Endothelial cell (in vitro differentiated cells): Measurements from ENCODE around the gene CUX1. TPM values are rescaled to one million over a fixed set of nuclear protein-coding genes. Genes with fewer than 3 reads are reported as not detected.
A peak's percentile ranks its signal among the peaks of the same experiment; 100 is the strongest.
"Not testable (repeated sequence)": the region's sequence is repeated elsewhere in the genome, so short reads cannot be mapped to it uniquely, and the experiment has no call there.

Experiments used
- DNase-seq: peaks from one replicate; pipeline ENCODE4 v3.0.0; 2021; ENCODE audit warnings: low spot score
- H3K27ac Mint-ChIP-seq: one replicate; pipeline ENCODE4 v1.8.0; 2021; ENCODE audit warnings: mixed read lengths, inconsistent platforms; ENCODE audit not compliant: unreplicated experiment
- H3K27me3 Mint-ChIP-seq: one replicate; pipeline ENCODE4 v1.8.0; 2021; ENCODE audit warnings: mild to moderate bottlenecking, moderate library complexity, mixed read lengths, inconsistent platforms; ENCODE audit not compliant: unreplicated experiment
- H3K36me3 Mint-ChIP-seq: one replicate; pipeline ENCODE4 v1.8.0; 2021; ENCODE audit warnings: mild to moderate bottlenecking, low read depth, mixed read lengths, inconsistent platforms; ENCODE audit not compliant: unreplicated experiment
- H3K4me1 Mint-ChIP-seq: one replicate; pipeline ENCODE4 v1.8.0; 2021; ENCODE audit warnings: mild to moderate bottlenecking, mixed read lengths, inconsistent platforms; ENCODE audit not compliant: unreplicated experiment
- H3K4me3 Mint-ChIP-seq: one replicate; pipeline ENCODE4 v1.8.0; 2021; ENCODE audit warnings: mild to moderate bottlenecking, mixed read lengths, inconsistent platforms; ENCODE audit not compliant: unreplicated experiment
- H3K9me3 Mint-ChIP-seq: one replicate; pipeline ENCODE4 v1.8.0; 2021; ENCODE audit warnings: mixed read lengths, inconsistent platforms; ENCODE audit not compliant: unreplicated experiment
- total RNA-seq: library from RNA; stranded (reverse); fragmentation: NEBNext Ultra II Directional; extraction: Animal tissue kit (Norgen Biotek cat#: 25700); gene quantifications from one replicate; pipeline ENCODE4 v1.2.1, GENCODE V29; 2021; ENCODE audit not compliant: unreplicated experiment
- TF ChIP-seq, protein P1 (sequence below): fragments of 200-600 bp; sonication (generic); IDR thresholded peaks from one replicate; pipeline ENCODE4 v1.5.0; 2021; ENCODE audit warnings: antibody characterized with exemption; ENCODE audit not compliant: unreplicated experiment

CUX1 gene
- total RNA-seq, 1 donor from 2014 or later = 43.7 TPM

DNA sequence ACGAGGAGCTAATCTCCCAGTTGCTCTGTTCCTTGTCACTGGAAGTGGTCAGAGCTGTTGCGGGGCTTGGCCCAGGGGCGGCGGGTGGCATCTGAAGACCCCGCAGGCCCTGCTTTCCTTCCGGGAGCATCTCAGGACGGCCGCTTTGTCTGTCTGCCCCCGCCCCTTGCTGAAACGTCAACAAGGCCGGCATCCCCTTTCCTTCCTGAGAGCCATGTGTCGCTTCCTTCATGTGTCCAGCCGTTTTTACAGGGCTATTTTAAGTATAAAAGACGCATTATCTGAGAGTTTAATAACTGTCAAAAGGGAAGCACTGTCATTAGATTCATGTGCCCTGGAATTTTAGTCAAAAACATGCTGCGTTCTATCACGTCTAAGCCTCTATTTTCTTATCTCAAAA, 110.4 kb downstream of the CUX1 start:
- peaks cover 3% of the 10 kb centered on the region for H3K27me3 Mint-ChIP-seq

GRCh38 chr7:101929256-101929655, 111.8 kb downstream of the CUX1 start:
- H3K27ac Mint-ChIP-seq = no peak overlapping the region
- no peaks in the 10 kb centered on the region for H3K27me3 Mint-ChIP-seq
- TF ChIP-seq, protein P1, sequence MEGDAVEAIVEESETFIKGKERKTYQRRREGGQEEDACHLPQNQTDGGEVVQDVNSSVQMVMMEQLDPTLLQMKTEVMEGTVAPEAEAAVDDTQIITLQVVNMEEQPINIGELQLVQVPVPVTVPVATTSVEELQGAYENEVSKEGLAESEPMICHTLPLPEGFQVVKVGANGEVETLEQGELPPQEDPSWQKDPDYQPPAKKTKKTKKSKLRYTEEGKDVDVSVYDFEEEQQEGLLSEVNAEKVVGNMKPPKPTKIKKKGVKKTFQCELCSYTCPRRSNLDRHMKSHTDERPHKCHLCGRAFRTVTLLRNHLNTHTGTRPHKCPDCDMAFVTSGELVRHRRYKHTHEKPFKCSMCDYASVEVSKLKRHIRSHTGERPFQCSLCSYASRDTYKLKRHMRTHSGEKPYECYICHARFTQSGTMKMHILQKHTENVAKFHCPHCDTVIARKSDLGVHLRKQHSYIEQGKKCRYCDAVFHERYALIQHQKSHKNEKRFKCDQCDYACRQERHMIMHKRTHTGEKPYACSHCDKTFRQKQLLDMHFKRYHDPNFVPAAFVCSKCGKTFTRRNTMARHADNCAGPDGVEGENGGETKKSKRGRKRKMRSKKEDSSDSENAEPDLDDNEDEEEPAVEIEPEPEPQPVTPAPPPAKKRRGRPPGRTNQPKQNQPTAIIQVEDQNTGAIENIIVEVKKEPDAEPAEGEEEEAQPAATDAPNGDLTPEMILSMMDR = no peak
- H3K36me3 Mint-ChIP-seq = no peaks in the 10 kb centered on the region
- peaks cover 5% of the 10 kb centered on the region for H3K4me1 Mint-ChIP-seq
- no peak for DNase-seq
- H3K4me3 Mint-ChIP-seq = no peak overlapping the region
- no peaks in the 10 kb centered on the region for H3K9me3 Mint-ChIP-seq

More for the DNA sequence above, 110.4 kb downstream of the CUX1 start:
- TF ChIP-seq, protein P1 = no peak
- peak overlapping the region; percentile 77 for H3K27ac Mint-ChIP-seq
- H3K4me1 Mint-ChIP-seq = no peaks in the 10 kb centered on the region
- no peaks in the 10 kb centered on the region for H3K9me3 Mint-ChIP-seq
- peaks cover 4% of the 10 kb centered on the region for H3K36me3 Mint-ChIP-seq
- H3K4me3 Mint-ChIP-seq = no peak overlapping the region
- peak; percentile 54 for DNase-seq

DNA sequence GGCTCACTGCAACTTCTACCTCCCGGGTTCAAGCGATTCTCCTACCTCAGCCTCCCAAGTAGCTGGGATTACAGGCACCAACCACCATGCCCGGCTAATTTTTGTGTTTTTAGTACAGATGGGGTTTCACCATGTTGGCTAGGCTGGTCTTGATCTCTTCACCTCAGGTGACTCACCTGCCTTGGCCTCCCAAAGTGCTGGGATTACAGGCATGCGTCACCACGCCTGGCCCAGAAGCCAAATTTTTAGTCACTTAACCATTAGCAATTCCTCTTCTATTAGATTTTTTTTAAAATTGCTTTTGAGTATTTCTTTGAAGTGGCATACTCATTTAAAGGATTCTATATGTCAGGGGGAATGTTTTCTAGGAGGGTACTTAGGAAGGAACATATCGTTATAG, 112.5 kb downstream of the CUX1 start:
- H3K4me3 Mint-ChIP-seq = not testable (repeated sequence)

GRCh38 chr7:101932083-101932482, 114.7 kb downstream of the CUX1 start:
- H3K27me3 Mint-ChIP-seq = peaks cover under 1% of the 10 kb centered on the region
- no peaks in the 10 kb centered on the region for H3K9me3 Mint-ChIP-seq
- no peak overlapping the region for H3K4me3 Mint-ChIP-seq
- H3K36me3 Mint-ChIP-seq = no peaks in the 10 kb centered on the region
- DNase-seq = no peak
- TF ChIP-seq, protein P1 = no peak
- no peak overlapping the region for H3K27ac Mint-ChIP-seq
- H3K4me1 Mint-ChIP-seq = peaks cover 29% of the 10 kb centered on the region

More for the DNA sequence above, 112.5 kb downstream of the CUX1 start:
- H3K4me1 Mint-ChIP-seq = peaks cover 12% of the 10 kb centered on the region
- H3K36me3 Mint-ChIP-seq, DNase-seq, H3K9me3 Mint-ChIP-seq, H3K27ac Mint-ChIP-seq, H3K27me3 Mint-ChIP-seq: not testable (repeated sequence)

DNA sequence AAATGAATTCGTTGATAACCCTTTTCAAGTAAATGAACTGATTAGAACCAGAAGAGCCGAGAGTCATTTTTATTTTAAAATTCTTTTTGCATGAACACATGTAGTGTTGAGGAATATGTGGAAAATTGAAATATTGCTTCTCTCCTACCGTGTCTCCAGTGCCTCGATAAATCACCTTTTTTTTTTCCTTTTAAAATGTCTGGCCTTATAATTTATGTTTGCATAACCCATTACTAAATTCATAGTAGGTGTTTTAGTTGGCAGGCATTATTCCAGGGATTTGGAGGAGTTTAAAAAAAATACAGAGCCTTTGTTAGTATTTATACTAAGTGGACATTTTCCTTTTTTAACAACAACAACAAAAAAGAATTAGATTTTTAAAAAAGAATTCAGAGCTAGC, 115.6 kb downstream of the CUX1 start:
- H3K27me3 Mint-ChIP-seq = peaks cover 2% of the 10 kb centered on the region
- peak overlapping the region; percentile 34 for H3K27ac Mint-ChIP-seq
- TF ChIP-seq, protein P1 = no peak
- H3K4me1 Mint-ChIP-seq = peaks cover 31% of the 10 kb centered on the region
- no peaks in the 10 kb centered on the region for H3K36me3 Mint-ChIP-seq
- H3K9me3 Mint-ChIP-seq = no peaks in the 10 kb centered on the region
- no peak for DNase-seq
- H3K4me3 Mint-ChIP-seq = no peak overlapping the region

GRCh38 chr7:101933688-101934121, 116.3 kb downstream of the CUX1 start:
- TF ChIP-seq, protein P1 = no peak
- no peak overlapping the region for H3K4me3 Mint-ChIP-seq
- no peak for DNase-seq

More at GRCh38 chr7:101933688-101934121, 116.3 kb downstream of the CUX1 start:
- H3K9me3 Mint-ChIP-seq = no peaks in the 10 kb centered on the region
- peaks cover 2% of the 10 kb centered on the region for H3K27me3 Mint-ChIP-seq
- peak overlapping the region; percentile 57 for H3K27ac Mint-ChIP-seq
- H3K36me3 Mint-ChIP-seq = no peaks in the 10 kb centered on the region
- H3K4me1 Mint-ChIP-seq = peaks cover 31% of the 10 kb centered on the region
